ENCODE data around the gene TAF5L.

TAF5L gene

DNA sequence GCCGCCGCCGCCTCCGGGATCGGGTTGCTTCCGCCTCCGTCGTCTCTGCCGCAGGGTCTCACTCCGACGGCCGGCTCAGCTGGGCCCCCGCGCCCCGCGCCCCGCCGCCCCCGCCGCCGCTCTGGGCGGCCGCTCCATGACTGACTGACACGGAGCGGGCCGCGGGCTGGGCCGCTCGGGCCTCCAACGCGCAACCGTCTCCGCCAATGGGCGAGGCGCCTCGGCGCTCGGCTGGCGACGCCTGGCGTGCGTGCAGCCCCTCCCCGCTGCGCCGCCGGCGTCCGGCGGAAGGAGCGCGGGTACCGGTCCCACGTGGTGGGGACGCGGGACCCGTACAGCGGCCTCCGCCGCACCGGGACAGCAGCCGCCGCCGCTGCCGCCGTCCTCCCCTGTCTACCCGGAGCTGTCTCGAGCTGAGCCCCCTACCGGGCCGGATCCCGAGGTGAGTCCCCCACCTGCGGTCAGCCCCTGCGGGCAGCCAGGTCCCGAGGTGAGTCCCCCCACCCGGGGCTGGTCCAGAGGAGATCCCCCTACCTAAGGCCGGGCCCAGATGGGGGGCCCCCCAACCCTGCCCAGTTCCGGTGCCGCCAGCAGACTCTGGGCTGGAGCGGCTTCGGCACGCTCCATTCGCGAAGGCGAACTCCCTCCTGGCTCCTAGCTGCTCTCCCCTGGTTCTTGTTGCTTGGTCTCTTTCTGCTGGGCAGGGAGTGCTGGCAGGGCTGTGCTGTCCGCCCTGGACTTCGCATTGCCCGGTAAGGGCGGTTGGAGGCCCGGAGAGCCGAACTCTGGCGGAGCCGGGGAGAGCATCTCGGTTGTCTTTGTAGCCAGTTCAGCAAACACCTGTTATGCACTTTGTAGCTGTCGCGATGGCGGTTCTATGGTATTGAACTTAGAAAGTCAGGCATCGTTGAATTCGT lies at the start of gene TAF5L, which contains the start of gene URB2:
TSS of gene TAF5L (minus strand) at position 208 of the 917 bp plus-strand sequence. CDS start 11,640 bp downstream, outside the sequence.
TSS of gene URB2 (plus strand) at position 333 of the 917 bp plus-strand sequence. CDS start 1,387 bp downstream, outside the sequence.
- DNase-seq (ENCODE audit: low read depth), result peak; percentile 86

DNA sequence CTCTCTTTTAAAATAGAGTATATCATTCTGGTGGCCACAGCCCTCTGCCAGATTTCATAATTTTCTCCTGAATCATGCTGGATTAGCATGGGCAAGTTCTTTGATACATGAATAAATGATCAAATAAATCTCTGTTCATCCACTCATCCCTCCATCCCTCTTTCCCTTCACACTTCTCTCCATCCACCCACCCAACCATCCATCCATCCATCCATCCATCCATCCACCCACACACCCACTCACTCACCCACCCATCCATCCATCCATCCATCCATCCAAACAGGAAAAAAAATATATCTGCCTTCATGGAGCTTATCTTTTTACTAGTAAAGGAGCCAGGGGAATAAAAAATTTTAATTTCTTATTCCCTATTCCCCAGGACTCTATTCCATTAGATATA lies 49.5 kb upstream of the TAF5L start:
- no peak for DNase-seq (ENCODE audit: low read depth)

DNA sequence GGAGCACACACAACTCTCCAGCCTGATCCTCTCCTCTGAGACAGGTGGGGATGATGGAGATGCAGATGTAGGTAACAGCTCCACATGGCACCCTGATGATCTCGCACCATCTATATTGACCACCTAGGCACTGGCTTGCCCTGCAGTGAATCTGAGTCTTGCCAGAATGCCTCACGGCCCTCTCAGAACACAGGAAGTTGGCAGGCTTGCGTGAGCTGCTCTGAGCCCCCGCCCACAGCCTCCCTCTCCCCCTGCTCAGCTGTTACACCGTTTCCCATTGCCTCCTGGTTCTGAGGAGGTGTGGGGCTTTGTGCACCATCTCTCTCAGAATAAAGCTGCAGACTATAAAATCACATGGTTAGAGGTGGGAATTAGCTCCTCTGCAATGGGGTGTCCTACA lies 48.1 kb upstream of the TAF5L start:
- DNase-seq (ENCODE audit: low read depth), result no peak

DNA sequence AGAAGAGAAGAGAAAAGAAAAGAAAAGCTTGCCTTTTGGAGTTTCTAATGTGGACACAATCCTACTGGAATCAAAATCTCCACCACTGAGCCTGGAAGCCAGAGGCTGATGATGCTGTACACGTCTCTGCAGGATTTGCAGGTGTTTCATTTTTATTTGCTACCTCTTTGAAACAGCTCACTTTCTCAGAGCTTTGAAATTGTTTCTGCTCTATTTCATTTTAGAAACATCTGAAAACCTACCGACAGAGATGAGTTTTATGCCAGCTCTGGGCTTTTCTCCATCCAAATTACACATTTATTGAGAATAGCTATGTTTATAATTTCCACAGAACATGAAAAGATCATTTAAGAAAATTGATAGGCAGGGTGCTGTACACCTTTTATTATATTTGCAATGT lies 46.3 kb upstream of the TAF5L start:
- DNase-seq (ENCODE audit: low read depth), result no peak

DNA sequence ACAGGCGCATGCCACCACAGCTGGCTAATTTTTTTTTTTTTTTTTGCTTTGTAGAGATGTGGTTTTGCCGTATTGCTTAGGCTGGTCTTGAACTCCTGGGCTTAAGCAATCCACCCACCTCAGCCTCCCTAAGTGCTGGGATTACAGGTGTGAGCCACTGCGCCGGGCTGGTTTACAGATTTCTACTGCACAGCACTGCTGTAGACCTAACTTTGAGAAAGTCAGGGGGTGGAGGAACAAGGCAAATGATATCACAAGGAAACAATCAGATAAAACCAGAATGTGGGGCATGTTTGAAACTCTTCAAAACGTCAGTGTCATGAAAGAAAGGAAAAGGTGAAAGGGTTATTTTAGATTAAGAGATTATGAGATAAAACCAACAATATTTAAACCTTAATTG lies 45.4 kb upstream of the TAF5L start:
- no peak for DNase-seq (ENCODE audit: low read depth)

DNA sequence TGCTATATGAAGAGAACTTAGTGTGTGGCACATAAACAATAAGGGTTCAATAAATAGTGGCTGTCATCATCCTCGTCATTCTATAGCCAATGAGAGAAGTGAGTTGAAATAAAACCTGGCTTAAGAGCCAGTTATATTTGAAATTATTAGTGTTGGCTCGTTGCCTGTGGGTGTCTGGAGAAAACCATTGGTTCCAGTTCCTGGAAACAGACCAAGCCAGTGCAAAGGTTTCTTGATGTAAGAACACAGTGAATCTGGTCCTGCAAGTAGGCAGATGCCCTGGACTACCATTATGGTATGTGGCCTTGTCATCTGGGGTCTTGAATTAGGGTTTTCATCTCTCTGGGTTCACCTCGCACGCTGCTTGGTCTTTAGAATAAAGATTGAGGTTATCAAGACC lies 43.4 kb upstream of the TAF5L start:
- DNase-seq (ENCODE audit: low read depth), result no peak

DNA sequence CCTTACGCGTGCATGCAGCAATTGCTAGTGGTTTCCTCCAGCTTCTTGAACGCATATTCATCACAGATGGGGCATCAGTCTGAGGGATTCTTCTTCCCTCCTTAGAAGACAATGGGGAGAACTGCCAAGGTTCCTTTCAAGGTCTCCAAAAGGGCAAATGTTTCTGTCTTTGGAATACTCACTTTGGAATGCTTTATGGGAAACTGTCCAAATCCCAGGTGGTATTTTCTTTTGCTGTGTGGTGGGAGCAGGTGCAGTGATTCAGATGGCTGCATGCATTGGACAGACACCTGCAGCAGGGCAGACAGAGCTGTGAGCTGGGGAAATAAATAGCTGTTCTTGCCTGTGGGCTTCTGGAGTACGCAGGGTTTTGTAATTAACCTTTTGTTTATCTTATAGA lies 40.7 kb upstream of the TAF5L start:
- no peak for DNase-seq (ENCODE audit: low read depth)

DNA sequence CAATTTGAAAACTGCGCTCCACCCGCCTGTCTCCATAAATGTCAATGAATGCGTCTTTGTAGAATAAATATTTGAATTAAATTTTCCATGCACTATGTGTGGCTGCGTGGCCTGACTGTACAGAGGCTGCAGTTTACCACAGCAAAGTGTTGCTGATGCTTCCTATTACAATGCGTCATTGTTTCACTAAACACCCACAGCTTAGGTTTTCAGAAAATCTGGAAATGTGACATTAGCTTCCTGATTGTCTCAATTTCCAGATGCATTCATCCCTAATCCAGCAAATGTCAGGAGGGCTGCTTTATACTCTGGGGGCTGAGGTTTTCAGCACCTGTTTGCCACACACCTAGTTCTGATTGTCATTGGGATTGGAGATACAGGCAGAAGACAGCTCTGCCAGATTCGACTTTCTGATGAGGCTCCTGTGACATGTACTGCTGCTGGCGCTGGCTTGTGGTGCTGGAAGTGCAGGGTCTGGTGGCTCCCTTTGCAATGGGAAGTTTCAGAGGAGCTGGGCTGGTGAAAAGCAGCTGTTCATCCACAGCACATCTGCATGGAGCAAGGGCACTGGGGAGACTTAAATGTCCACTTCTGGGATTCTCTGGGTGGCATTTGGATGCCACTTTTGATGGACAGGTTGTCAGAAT lies 40.1 kb upstream of the TAF5L start:
- no peak for DNase-seq (ENCODE audit: low read depth)

DNA sequence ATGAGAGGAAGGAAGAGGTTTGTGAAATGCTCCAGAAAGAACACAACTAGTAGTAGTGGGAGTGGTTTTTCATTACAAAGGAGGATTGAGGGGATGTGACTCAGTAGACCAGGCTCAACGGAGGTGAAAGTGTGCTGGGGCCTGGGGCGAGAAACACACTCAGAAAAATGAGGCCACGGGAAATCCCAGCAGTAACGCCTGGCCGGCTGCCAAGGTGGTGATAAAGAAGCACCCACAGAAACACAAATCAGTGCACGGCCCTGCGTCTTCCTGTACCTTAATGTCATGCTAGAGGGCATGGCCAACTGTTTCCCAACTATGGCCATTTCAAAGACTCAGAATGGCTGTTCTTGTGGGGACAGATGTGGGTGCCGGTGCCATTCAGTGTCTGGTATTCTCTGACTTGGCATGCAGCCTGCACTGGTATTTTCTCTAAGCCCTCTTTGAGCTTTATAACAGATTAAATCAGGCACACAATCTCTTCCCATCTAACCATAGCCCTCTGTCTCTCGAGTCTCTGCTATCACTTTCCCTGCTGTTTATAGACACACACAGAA lies 38.3 kb upstream of the TAF5L start:
- DNase-seq (ENCODE audit: low read depth), result peak; percentile 89

DNA sequence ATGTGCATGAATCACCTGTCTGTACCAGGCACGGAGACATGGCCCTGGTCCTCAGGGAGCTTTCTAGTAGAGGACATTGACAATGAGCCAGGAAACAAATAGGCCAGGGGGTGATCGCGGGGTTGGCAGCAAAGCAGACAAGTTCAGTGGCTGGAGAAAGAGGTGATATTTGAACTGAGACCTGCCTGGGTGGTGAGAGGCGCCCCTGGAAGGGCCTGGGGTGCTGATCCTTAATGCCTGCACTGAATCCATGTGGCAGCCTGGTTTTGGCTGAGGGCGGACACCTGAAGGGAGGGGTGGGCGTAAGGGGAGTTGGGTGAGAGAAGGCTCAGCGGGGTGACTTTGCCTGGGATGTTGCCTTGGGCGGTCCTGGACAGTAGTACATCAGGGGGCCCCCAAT lies 36.0 kb upstream of the TAF5L start:
- DNase-seq (ENCODE audit: low read depth), result no peak

DNA sequence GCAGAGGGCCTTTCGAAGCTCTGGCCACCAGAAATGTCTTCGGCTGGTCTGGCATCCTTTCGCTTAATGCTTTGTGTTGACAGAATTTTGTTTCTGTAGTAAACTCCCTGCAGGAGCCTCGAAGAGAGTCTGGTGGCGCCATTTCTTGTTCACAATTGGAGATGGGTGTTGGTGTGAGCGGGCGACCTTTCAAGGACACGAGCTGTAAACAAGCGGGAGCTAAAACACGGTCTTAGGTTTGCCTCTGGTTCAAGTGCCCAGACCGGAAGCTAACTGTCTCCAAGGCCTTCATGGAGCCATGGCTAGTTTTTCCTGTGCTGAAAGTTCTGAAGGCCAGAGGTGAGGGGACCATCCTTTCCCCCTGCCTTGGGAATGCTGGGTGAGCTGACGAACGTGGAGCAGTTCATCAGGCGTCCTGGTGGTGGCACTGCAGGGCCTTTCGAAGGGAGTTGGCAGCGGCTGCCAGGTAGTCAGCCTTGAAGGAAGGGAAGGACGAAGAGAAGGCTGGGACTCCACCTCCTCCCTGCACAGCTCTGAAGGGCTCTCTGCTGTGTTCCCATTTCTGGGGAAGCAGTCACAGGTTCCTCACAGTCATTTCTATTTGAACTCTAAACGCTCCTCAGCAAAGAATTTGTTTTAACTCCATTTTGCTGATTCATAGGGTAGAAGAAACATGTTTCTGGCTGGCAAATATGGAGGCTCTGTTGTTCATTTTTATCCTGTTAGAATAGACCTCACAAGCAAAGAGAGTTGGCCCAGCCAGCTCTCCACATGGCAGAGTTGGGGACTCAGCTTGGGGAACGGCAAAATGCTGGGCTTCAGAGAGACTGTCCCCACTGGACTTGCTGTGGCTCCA lies 35.3 kb upstream of the TAF5L start:
- peak; percentile 60 for DNase-seq (ENCODE audit: low read depth)

DNA sequence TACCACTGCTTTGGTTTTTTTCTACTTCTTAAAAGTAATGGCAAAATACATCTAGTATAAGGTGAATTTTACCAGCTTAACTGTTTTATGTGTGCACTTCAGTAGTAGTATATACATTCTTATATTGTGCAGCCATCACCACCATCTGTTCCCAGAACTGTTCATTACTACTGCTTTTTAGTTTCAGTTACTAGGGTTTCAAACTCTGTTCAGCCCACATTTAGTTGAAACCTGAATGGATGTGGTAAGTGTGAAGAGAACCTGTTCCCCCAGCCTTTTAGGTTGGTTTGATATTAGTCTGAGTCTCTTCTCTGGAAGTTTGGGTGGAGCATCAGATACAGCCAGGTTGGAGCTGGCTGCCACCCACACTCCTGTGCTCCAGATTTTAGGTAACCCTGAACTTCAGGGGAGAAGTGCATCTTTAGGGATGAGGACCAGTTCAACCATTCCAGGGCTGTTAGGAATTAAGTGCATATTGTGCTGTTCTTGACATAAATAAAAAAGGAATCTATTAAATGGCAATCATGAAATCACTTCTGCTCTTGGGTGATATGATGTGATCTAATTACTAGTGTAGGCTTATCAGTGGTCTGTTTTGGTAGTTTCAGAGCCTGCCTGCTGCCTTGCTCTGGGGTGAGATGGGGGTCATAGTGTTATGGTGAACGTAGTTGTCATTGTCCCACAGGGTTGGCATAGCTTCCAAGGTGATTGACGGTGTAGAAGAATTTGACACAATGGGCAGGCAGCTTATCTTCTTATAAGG lies 32.3 kb upstream of the TAF5L start:
- no peak for DNase-seq (ENCODE audit: low read depth)

DNA sequence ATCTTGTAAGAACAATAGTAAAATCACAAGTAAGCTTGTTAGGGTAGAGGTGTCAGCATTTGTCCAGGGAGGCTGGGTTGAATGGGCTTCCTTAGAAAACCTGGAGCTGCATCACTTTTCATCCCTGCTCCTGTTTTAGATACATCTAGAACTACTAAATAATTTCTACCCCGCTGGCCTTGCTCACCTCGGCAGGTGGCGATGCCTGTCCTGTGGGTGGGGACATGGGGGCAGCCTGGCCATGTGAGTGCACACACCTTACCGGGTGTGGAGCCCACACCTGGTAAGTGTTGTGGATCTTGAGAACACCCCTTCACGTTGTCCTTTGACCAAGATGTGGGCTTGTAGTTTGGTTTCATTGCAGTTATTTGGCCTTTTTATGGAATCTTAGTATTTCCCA lies 29.9 kb upstream of the TAF5L start:
- no peak for DNase-seq (ENCODE audit: low read depth)

DNA sequence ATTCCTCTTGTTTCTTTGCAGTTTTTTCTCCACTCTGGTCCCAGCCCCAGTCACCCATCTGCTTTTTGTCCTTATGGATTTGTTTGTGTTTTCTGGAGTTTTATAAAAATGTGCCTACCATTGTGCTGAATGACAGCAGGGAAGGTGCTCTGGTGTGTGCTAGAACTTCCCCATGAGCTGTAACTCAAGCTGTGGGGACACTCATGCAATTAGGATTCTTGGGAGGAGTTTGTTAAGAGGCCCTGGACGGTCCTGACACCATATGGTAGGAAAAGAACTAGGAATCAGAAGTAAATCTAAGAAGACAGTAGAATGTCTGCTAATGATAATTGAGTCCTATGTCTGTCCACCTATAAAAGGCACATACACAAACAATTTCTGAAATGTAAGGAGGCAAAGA lies 27.5 kb upstream of the TAF5L start:
- DNase-seq (ENCODE audit: low read depth), result no peak

DNA sequence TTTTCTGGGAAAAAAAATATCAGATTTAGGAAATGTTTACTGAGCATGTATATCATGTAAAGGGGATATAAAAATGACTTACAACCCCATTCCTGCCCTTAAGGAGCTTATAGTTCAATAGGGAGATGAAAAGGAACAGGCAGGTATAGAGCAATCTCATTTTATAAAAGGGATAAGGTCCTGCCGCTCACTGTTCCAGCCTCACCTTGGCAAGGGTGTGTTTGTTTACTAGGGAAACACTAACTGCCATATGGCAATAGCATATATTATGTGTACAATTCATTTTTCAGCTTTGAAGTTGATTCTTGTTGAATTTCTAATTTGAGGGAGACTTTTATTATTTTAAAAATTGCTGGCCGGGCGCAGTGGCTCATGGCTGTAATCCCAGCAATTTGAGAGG lies 25.6 kb upstream of the TAF5L start:
- DNase-seq (ENCODE audit: low read depth), result no peak

DNA sequence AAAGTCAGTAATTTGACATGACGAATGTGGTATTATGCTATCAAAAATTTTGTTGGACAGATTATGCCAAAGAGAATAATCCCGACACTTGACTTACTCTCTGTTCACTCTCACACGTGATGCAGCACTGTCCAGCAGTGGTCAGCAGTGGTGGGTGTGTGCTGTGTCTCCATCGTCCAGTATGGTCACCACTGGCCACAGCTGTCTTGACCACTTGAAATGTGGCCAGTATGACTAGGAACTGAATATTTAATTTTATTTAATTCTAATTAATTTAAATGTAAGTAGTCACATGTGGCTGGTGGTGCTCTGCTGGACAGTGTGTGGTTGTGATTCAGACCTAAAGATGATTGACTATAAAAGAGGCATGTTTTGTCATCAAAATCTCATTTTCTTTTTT lies 24.1 kb upstream of the TAF5L start:
- DNase-seq (ENCODE audit: low read depth), result no peak

DNA sequence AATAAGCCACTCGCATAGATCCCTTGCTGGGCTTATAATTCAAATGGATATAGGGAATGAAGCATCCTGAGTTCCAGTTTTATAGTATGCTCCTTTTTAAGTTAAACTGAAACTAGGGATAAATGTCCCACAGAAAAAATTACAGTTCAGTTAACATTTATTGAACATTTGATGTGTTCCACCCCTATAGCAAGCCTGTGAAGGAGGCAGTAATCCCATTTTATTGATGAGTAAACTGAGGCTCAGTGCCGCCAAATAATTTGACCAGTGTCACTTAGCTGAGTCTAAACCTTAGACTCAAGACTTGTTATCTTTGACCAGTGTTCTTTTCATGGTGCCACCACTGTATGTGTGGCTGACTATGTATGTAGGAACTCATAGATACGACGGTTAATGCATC lies 22.5 kb upstream of the TAF5L start:
- no peak for DNase-seq (ENCODE audit: low read depth)

DNA sequence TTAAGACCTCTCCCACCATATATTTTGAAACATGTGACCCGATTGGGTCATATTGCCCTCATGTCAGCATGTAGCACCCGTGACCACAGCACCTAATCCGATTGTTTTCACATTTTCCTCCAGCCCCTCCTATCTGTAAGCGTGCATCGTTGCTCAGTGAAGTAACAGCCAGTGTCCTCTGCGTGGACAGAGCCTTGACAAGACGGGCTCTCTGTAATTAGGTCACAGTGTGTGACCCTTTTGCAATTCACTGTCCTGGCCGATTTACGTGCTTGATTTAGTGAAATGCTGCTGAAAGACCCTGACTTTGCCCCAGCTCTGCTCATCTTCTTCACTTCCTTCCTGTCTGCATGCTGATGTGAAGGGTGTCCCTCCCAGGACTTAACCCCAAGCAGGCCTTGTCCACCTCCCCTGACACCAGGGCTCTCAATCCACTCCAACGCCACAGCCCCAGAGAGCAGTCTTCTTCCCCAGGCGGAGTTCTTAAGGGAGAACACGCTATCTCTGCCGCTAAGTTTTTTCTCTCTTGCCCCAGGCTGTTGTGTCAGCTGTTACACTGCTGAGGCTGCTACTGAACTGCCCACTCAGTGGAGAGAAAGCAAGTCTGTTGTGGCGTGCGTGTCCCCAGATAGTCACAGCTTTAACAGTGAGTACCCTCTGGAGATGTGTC lies 19.5 kb upstream of the TAF5L start:
- no peak for DNase-seq (ENCODE audit: low read depth)

DNA sequence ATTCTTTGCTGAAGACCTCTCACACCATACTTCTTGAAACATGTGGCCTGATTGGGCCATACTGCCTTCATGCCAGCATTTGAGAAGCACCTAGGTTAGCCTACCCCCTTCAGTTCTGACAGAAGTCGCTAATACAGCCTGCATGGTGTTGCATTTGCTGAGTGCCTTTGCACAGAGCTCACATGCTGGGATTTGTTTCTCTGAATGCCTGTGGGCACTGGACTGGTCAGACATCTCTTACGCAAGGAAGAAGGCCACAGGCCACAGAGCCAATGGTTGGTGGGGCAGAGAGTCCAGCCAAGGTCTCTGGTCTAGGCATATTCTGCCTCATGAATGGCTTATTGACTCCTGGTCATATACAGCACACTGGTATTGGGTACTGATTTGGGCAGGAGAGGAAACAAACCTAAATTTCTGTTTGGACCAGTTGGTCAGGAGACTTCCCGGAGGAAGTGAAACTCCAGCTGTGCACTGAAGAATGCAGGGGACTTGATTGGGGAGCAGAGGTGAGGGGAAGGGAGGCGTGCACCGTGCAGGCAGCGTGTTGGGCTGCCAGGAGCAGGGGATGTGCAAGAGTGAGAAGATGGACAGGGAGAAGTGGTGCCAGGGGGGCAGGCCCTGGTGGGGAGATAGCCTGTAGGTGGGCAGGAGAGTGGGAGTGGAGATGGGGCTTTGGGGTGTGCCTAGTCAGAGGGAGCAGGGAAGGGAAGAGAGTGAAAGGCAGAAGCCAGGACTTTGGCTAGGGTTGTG lies 18.2 kb upstream of the TAF5L start:
- peak; percentile 82 for DNase-seq (ENCODE audit: low read depth)

DNA sequence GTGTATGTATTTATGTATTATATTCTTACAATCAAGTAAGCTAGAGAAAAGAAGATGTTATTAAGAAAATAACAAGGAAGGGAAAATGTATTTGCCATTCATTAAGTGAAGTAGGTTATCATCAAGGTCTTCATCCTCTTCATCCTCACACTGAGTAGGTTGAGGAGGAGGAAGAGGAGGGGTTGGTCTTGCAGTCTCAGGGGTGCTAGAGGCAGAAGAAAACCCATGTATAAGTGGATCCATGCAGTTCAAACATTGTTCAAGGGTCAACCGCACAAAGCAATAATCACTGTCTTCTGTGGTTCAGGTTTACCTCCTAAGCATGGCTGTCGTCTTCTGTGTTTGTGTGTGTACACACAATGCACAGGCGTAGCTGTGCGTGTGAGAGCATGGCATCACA lies 17.0 kb upstream of the TAF5L start:
- DNase-seq (ENCODE audit: low read depth), result no peak
